ENCODE data around the gene TRPC4.

The TRPC4 gene

DNA sequence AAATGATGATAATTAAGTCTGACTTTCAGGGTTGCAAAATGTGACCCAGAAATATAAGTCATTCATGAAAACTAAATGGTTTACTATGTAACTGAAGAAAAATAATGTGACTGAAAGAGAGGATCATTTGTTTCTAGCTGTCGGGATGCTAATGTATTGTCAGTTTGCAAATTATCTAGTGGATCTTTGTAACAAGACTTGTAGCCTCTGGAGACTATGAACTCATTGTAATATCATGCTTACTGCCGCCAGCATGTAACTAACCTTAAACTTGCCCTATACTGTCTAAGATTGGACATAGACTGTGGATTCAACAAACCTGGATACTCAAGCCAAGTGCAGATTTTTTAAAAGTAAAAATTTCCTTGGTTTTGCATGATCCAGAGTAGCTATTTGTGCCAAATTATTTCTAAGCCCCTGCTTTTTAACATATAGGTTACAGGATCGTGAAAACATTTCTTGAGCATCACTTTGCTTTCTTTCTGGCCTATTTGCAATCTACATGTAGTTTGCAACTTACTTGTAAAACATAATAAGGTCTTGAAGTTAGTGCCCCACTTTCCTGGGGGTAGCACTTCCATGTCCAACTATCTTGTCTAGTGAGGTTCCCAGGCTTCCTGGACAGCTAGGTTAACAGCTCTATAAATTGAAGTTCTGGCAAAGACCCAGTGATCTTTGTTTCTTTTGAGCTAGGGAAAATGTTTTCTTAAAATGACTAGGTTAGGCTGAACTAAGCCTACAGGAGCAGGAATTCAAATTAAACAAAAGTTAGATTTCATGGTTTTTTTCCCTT is 267.7 kb downstream of the TRPC4 start:
- POLR2A ChIA-PET, result no interaction called here

DNA sequence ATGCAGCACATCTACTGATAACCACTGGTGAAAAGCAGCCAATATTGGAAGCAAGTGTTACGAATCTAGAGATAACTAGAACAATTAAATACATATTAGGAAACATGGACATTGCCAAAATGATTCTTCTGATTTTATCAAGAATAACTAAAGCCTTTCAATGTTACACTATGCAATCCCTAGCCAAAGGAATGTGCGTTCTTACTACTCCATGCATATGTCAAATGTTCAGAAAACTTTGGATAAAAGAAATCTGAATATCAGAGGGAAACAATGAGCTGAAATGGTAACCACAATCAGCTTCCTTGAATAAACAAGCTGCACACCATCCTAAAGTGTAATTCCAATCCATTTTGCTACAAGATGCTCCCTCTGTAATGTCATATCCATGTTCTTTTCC is 270.1 kb downstream of the TRPC4 start:
- Histone ChIP-seq H3K9me3 (ENCODE audit: control extremely low read depth in 1 of 5, control insufficient read depth in 4 of 5, insufficient read depth in 2 of 5, low read depth in 1 of 5, low read length in 4 of 5) (no peaks in the 10 kb centered on the region), H3K27me3 (replicated peaks in 2 of 5; ENCODE audit: control insufficient read depth in 4 of 5, insufficient read depth in 5 of 5, low read length in 4 of 5) (peaks cover 0 to 4% (median 0%) of the 10 kb centered on the region in 5 experiments), H3K36me3 (ENCODE audit: control insufficient read depth in 4 of 4, insufficient read depth in 4 of 4, low read length in 3 of 4) (no peaks in the 10 kb centered on the region), H3K4me1 (ENCODE audit: control extremely low read depth in 1 of 4, control insufficient read depth in 4 of 4, insufficient read depth in 4 of 4, low read length in 3 of 4) (no peaks in the 10 kb centered on the region), H3K4me3 (ENCODE audit: control insufficient read depth in 1 of 7, extremely low read depth in 1 of 7, insufficient read depth in 4 of 7, low read depth in 2 of 7, low read length in 6 of 7) (no peak overlapping the region), H3K27ac (ENCODE audit: insufficient read depth in 1 of 2, low read depth in 1 of 2, low read length in 2 of 2, poor library complexity in 1 of 2, severe bottlenecking in 2 of 2) (no peak overlapping the region)
- no peak for DNase-seq
- ChIA-PET CTCF (no interaction called here), POLR2A (no interaction called here)
- no CpG with 5 or more reads among the region's 2 CpGs for WGBS (ENCODE audit: insufficient coverage)

More for the DNA sequence above, 267.7 kb downstream of the TRPC4 start:
- Histone ChIP-seq H3K4me3 (ENCODE audit: control insufficient read depth in 1 of 7, extremely low read depth in 1 of 7, insufficient read depth in 4 of 7, low read depth in 2 of 7, low read length in 6 of 7) (no peak overlapping the region), H3K9me3 (ENCODE audit: control extremely low read depth in 1 of 5, control insufficient read depth in 4 of 5, insufficient read depth in 2 of 5, low read depth in 1 of 5, low read length in 4 of 5) (no peaks in the 10 kb centered on the region), H3K36me3 (ENCODE audit: control insufficient read depth in 4 of 4, insufficient read depth in 4 of 4, low read length in 3 of 4) (no peaks in the 10 kb centered on the region), H3K4me1 (ENCODE audit: control extremely low read depth in 1 of 4, control insufficient read depth in 4 of 4, insufficient read depth in 4 of 4, low read length in 3 of 4) (no peaks in the 10 kb centered on the region), H3K27me3 (replicated peaks in 2 of 5; ENCODE audit: control insufficient read depth in 4 of 5, insufficient read depth in 5 of 5, low read length in 4 of 5) (peaks cover 0 to 4% (median 0%) of the 10 kb centered on the region in 5 experiments), H3K27ac (ENCODE audit: insufficient read depth in 1 of 2, low read depth in 1 of 2, low read length in 2 of 2, poor library complexity in 1 of 2, severe bottlenecking in 2 of 2) (no peak overlapping the region)
- 100% methylated on average over 2 of the region's 3 CpGs for WGBS (ENCODE audit: insufficient coverage)
- DNase-seq, result no peak
- CTCF ChIA-PET, result no interaction called here

DNA sequence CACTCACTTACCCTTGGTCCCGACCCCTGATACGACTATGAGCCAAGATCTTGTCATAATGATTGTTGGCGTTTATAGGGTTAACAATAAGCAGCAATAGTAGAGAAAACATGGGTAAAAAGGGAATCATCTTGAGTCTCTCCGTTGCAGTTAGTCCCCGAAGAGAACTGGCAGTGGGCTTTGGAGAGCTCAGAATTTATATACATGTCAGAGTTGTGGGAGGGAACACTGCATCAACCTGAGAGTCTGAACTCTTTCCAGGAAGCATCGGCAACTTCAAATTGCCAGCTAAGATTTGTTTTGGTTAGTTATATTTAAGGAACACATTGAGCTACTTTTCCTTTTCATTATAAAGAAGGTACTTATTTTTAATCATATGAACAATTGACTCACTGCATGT is 271.0 kb downstream of the TRPC4 start, which contains the start of gene POSTN:
TSS of gene POSTN (minus strand) at position 172 of the 400 bp plus-strand sequence. CDS start at position 130, 42 bp downstream.
- DNase-seq, result no peak
- no peaks in the 10 kb centered on the region for H3K4me1 ChIP-seq (ENCODE audit: control extremely low read depth in 1 of 4, control insufficient read depth in 4 of 4, insufficient read depth in 4 of 4, low read length in 3 of 4)
- no peaks in the 10 kb centered on the region for H3K9me3 ChIP-seq (ENCODE audit: control extremely low read depth in 1 of 5, control insufficient read depth in 4 of 5, insufficient read depth in 2 of 5, low read depth in 1 of 5, low read length in 4 of 5)
- H3K27ac ChIP-seq (ENCODE audit: insufficient read depth in 1 of 2, low read depth in 1 of 2, low read length in 2 of 2, poor library complexity in 1 of 2, severe bottlenecking in 2 of 2), result no peak within 1 kb of the TSS
- WGBS (ENCODE audit: insufficient coverage), result 44% methylated on average over 5 of the region's 6 CpGs
- ChIA-PET POLR2A (no interaction called here), CTCF (no interaction called here)
- H3K36me3 ChIP-seq (ENCODE audit: control insufficient read depth in 4 of 4, insufficient read depth in 4 of 4, low read length in 3 of 4), result no peaks in the 10 kb centered on the region
- peaks cover 0 to 4% (median 0%) of the 10 kb centered on the region in 5 experiments for H3K27me3 ChIP-seq (replicated peaks in 2 of 5; ENCODE audit: control insufficient read depth in 4 of 5, insufficient read depth in 5 of 5, low read length in 4 of 5)
- no peak within 1 kb of the TSS for H3K4me3 ChIP-seq (ENCODE audit: control insufficient read depth in 1 of 7, extremely low read depth in 1 of 7, insufficient read depth in 4 of 7, low read depth in 2 of 7, low read length in 6 of 7)

DNA sequence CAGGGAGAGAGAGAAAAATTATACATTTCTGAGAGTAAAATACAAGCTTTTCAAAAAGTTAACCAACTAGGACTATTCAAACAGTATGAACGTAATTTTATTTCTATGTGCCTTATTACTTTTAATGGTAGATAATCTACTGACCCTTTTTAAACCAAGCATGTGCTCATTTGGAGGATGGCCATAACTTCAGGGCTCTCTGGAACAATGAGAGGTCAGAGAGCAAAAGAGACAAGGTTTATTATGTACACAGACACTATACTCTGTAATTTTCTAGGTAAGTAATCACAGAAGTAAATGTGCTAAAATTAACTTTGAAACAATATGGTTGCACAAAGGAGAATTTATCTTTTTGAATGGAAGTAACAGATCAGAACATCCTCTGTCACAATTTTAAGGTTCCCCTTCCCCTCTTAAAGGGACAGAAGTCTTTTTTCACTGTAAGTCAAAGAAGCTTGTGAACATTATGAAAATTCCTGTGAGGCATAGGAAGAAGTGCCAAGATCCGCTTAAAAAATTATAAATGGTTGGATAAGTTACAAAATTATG is 272.0 kb downstream of the TRPC4 start:
- Histone ChIP-seq H3K4me3 (ENCODE audit: control insufficient read depth in 1 of 7, extremely low read depth in 1 of 7, insufficient read depth in 4 of 7, low read depth in 2 of 7, low read length in 6 of 7) (no peak overlapping the region), H3K9me3 (ENCODE audit: control extremely low read depth in 1 of 5, control insufficient read depth in 4 of 5, insufficient read depth in 2 of 5, low read depth in 1 of 5, low read length in 4 of 5) (no peaks in the 10 kb centered on the region), H3K27ac (ENCODE audit: insufficient read depth in 1 of 2, low read depth in 1 of 2, low read length in 2 of 2, poor library complexity in 1 of 2, severe bottlenecking in 2 of 2) (no peak overlapping the region), H3K4me1 (ENCODE audit: control extremely low read depth in 1 of 4, control insufficient read depth in 4 of 4, insufficient read depth in 4 of 4, low read length in 3 of 4) (no peaks in the 10 kb centered on the region), H3K27me3 (replicated peaks in 2 of 5; ENCODE audit: control insufficient read depth in 4 of 5, insufficient read depth in 5 of 5, low read length in 4 of 5) (peaks cover 0 to 4% (median 0%) of the 10 kb centered on the region in 5 experiments), H3K36me3 (ENCODE audit: control insufficient read depth in 4 of 4, insufficient read depth in 4 of 4, low read length in 3 of 4) (no peaks in the 10 kb centered on the region)
- no CpG with 5 or more reads among the region's 2 CpGs for WGBS (ENCODE audit: insufficient coverage)
- DNase-seq, result no peak
- POLR2A ChIA-PET, result no interaction called here
- CTCF ChIA-PET, result no interaction called here

DNA sequence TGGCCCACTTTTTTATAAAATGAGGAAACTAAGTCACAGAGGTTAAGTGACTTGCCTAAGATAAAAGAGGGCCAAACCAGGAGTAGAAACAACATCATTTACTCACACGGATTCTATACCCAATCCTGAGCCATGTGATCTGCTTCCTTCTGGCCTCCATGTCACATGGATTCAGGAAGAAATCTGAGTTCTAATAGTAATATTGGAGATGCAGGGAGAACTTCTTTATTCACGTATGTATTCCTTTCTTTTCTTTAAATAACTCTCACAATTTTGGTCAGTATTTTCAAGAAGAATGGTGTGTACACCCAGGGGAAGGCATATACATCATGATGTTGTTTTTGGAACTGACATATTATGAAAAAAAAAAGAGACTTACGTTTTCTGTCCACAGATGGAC is 272.8 kb downstream of the TRPC4 start:
- H3K36me3 ChIP-seq (ENCODE audit: control insufficient read depth in 4 of 4, insufficient read depth in 4 of 4, low read length in 3 of 4), result no peaks in the 10 kb centered on the region
- H3K9me3 ChIP-seq (ENCODE audit: control extremely low read depth in 1 of 5, control insufficient read depth in 4 of 5, insufficient read depth in 2 of 5, low read depth in 1 of 5, low read length in 4 of 5), result no peaks in the 10 kb centered on the region
- H3K27ac ChIP-seq (ENCODE audit: insufficient read depth in 1 of 2, low read depth in 1 of 2, low read length in 2 of 2, poor library complexity in 1 of 2, severe bottlenecking in 2 of 2), result no peak overlapping the region
- WGBS (ENCODE audit: insufficient coverage), result no CpG with 5 or more reads among the region's 3 CpGs
- H3K27me3 ChIP-seq (replicated peaks in 2 of 5; ENCODE audit: control insufficient read depth in 4 of 5, insufficient read depth in 5 of 5, low read length in 4 of 5), result peaks cover 0 to 4% (median 0%) of the 10 kb centered on the region in 5 experiments
- ChIA-PET CTCF (no interaction called here), POLR2A (no interaction called here)
- no peak for DNase-seq
- no peaks in the 10 kb centered on the region for H3K4me1 ChIP-seq (ENCODE audit: control extremely low read depth in 1 of 4, control insufficient read depth in 4 of 4, insufficient read depth in 4 of 4, low read length in 3 of 4)
- H3K4me3 ChIP-seq (ENCODE audit: control insufficient read depth in 1 of 7, extremely low read depth in 1 of 7, insufficient read depth in 4 of 7, low read depth in 2 of 7, low read length in 6 of 7), result no peak overlapping the region

DNA sequence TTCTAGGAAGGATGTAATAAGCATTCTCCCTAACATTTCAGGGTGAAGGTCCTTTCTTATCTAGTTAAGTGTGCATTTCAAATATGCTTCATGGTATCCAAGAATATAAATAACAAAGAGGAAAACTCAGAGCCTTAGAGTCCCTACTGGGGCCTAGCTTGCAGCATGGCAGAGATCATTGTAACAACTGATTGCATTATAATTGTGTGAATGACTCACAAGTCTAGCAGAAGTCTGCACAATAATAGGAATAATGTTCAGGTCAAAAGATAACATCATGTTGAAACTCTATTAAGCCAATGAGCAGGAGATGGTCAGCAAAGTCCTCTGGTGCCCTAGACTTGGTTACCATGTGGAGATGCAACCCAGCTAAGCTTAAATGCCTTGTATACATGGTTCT is 274.4 kb downstream of the TRPC4 start:
- ChIA-PET CTCF (interaction anchor here (1.8 kb wide), 1 partner anchor 9 kb away, joined by 4 read pairs; no protein-coding TSS in a partner anchor), POLR2A (no interaction called here)
- no peak for DNase-seq
- no peaks in the 10 kb centered on the region for H3K4me1 ChIP-seq (ENCODE audit: control extremely low read depth in 1 of 4, control insufficient read depth in 4 of 4, insufficient read depth in 4 of 4, low read length in 3 of 4)
- H3K9me3 ChIP-seq (ENCODE audit: control extremely low read depth in 1 of 5, control insufficient read depth in 4 of 5, insufficient read depth in 2 of 5, low read depth in 1 of 5, low read length in 4 of 5), result no peaks in the 10 kb centered on the region
- H3K27me3 ChIP-seq (replicated peaks in 2 of 5; ENCODE audit: control insufficient read depth in 4 of 5, insufficient read depth in 5 of 5, low read length in 4 of 5), result peaks cover 0 to 4% (median 0%) of the 10 kb centered on the region in 5 experiments
- no peak overlapping the region for H3K27ac ChIP-seq (ENCODE audit: insufficient read depth in 1 of 2, low read depth in 1 of 2, low read length in 2 of 2, poor library complexity in 1 of 2, severe bottlenecking in 2 of 2)
- no peaks in the 10 kb centered on the region for H3K36me3 ChIP-seq (ENCODE audit: control insufficient read depth in 4 of 4, insufficient read depth in 4 of 4, low read length in 3 of 4)
- no peak overlapping the region for H3K4me3 ChIP-seq (ENCODE audit: control insufficient read depth in 1 of 7, extremely low read depth in 1 of 7, insufficient read depth in 4 of 7, low read depth in 2 of 7, low read length in 6 of 7)

DNA sequence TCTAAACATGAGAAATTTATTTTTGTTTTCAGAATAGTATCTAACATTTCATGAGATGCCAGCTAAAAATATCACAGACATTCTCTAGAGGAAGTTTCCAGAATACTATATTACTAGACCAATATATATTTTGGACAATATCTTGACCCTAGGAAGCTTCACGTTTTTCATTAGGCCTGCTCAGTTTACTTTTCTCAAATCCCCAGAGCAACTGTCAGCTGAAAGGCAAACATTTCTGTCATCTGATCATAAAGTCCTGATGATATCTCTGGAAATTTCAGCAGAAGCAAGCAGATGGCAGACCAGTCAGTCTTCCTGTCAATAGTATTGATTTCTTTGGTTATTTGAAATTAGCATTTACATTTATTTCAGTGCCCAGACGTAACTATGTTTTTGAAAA is 275.0 kb downstream of the TRPC4 start:
- WGBS (ENCODE audit: insufficient coverage), result no CpG with 5 or more reads among the region's 2 CpGs
- POLR2A ChIA-PET, result no interaction called here

More for the DNA sequence above, 275.0 kb downstream of the TRPC4 start:
- Histone ChIP-seq H3K4me1 (ENCODE audit: control extremely low read depth in 1 of 4, control insufficient read depth in 4 of 4, insufficient read depth in 4 of 4, low read length in 3 of 4) (no peaks in the 10 kb centered on the region), H3K4me3 (ENCODE audit: control insufficient read depth in 1 of 7, extremely low read depth in 1 of 7, insufficient read depth in 4 of 7, low read depth in 2 of 7, low read length in 6 of 7) (no peak overlapping the region), H3K27ac (ENCODE audit: insufficient read depth in 1 of 2, low read depth in 1 of 2, low read length in 2 of 2, poor library complexity in 1 of 2, severe bottlenecking in 2 of 2) (no peak overlapping the region), H3K36me3 (ENCODE audit: control insufficient read depth in 4 of 4, insufficient read depth in 4 of 4, low read length in 3 of 4) (no peaks in the 10 kb centered on the region), H3K9me3 (ENCODE audit: control extremely low read depth in 1 of 5, control insufficient read depth in 4 of 5, insufficient read depth in 2 of 5, low read depth in 1 of 5, low read length in 4 of 5) (no peaks in the 10 kb centered on the region), H3K27me3 (replicated peaks in 2 of 5; ENCODE audit: control insufficient read depth in 4 of 5, insufficient read depth in 5 of 5, low read length in 4 of 5) (peaks cover 0 to 4% (median 0%) of the 10 kb centered on the region in 5 experiments)
- CTCF ChIA-PET, result interaction anchor here (1.8 kb wide), 1 partner anchor 9 kb away, joined by 4 read pairs; no protein-coding TSS in a partner anchor
- DNase-seq, result no peak

All from common myeloid progenitor, CD34-positive (primary cell).